Fibroblast of lung (primary cell): Measurements from ENCODE around the gene CDH26. TPM values are rescaled to one million over a fixed set of nuclear protein-coding genes. Genes with fewer than 3 reads are reported as not detected.
A peak's percentile ranks its signal among the peaks of the same experiment; 100 is the strongest.

Source experiments
- DNase-seq, 2 donors: peaks; one replicate each; pipeline versions ENCODE4 v3.0.0 to v3.0.0-alpha.2; 2010; ENCODE audit warnings: low read depth in 2 of 2
- H2AFZ ChIP-seq: 2 replicates; pipeline ENCODE4 v1.5.1; 2012; ENCODE audit warnings: low read length, control low read depth, inconsistent platforms
- H3K27ac ChIP-seq: 2 replicates; pipeline ENCODE4 v1.5.1; 2011; ENCODE audit warnings: low read length, control low read depth; ENCODE audit not compliant: insufficient read depth
- H3K27me3 ChIP-seq: 2 replicates; pipeline ENCODE4 v1.5.1; 2011; ENCODE audit warnings: mild to moderate bottlenecking, low read length; ENCODE audit not compliant: control insufficient read depth, insufficient read depth
- H3K36me3 ChIP-seq: 2 replicates; pipeline ENCODE4 v1.5.1; 2011; ENCODE audit warnings: low read length; ENCODE audit not compliant: control insufficient read depth, insufficient read depth
- H3K4me1 ChIP-seq: 2 replicates; pipeline ENCODE4 v1.5.1; 2011; ENCODE audit warnings: low read length; ENCODE audit not compliant: control insufficient read depth, insufficient read depth; ENCODE audit errors: extremely low read depth
- H3K4me2 ChIP-seq: 2 replicates; pipeline ENCODE4 v1.5.1; 2011; ENCODE audit warnings: low read length, control low read depth; ENCODE audit not compliant: insufficient read depth; ENCODE audit errors: extremely low read depth
- H3K4me3 ChIP-seq, 4 experiments: fragments of 200-600 bp in 1 of 4; sonication (generic) in 1 of 4; replicated peaks in 1 of 4; 2 replicates each; pipeline ENCODE4 v1.5.1; 2011 to 2016; ENCODE audit warnings: low read length in 4 of 4, low read depth in 3 of 4, mild to moderate bottlenecking in 3 of 4, control low read depth in 2 of 4, inconsistent platforms in 1 of 4, mixed read lengths in 1 of 4; ENCODE audit not compliant: insufficient read depth in 1 of 4; ENCODE audit errors: control extremely low read depth in 1 of 4
- H3K79me2 ChIP-seq: 2 replicates; pipeline ENCODE4 v1.5.1; 2012; ENCODE audit warnings: mild to moderate bottlenecking, low read length, inconsistent platforms; ENCODE audit not compliant: control insufficient read depth, insufficient read depth
- H3K9ac ChIP-seq: 2 replicates; pipeline ENCODE4 v1.5.1; 2011; ENCODE audit warnings: mild to moderate bottlenecking, low read length, control low read depth; ENCODE audit not compliant: insufficient read depth
- H3K9me3 ChIP-seq: 2 replicates; pipeline ENCODE4 v1.5.1; 2012; ENCODE audit warnings: low read depth, low read length; ENCODE audit not compliant: control insufficient read depth, insufficient read depth
- H4K20me1 ChIP-seq: 2 replicates; pipeline ENCODE4 v1.5.1; 2011; ENCODE audit warnings: low read length; ENCODE audit not compliant: control insufficient read depth, insufficient read depth; ENCODE audit errors: extremely low read depth
- CTCF ChIP-seq, 2 donors: IDR thresholded peaks in 1 of 2; conservative IDR thresholded peaks in 1 of 2; 1 replicate in 1 of 2; 2 replicates in 1 of 2; pipeline ENCODE4 v1.5.1; 2011 to 2012; ENCODE audit warnings: low read length in 2 of 2, control low read depth in 1 of 2, inconsistent platforms in 1 of 2, low read depth in 1 of 2, mild to moderate bottlenecking in 1 of 2
- EZH2 ChIP-seq: IDR thresholded peaks from 2 replicates; pipeline ENCODE4 v1.5.1; 2012; ENCODE audit warnings: low read length, control low read depth, mild to moderate bottlenecking; ENCODE audit errors: missing control alignments
- polyA plus RNA-seq, 2 donors: library from polyadenylated mRNA; depleted of rRNA in 1 of 2; stranded (reverse) in 1 of 2; unstranded in 1 of 2; fragments of >200 nt; gene quantifications; 2 replicates each; pipeline ENCODE4 v1.2.1, GENCODE V29; 2011 to 2012; ENCODE audit warnings: missing spikeins in 1 of 2
- total RNA-seq: library from RNA; depleted of rRNA; stranded (reverse); fragments of >200 nt; gene quantifications from 2 replicates; pipeline ENCODE4 v1.2.1, GENCODE V29; 2014

CDH26 gene
- total and polyA plus RNA-seq, 2 donors (not counting 1 experiment from before 2014, with no cell fraction given), result 0.12 to 0.50 TPM

- no peaks in the 10 kb centered on the region for H3K4me1 ChIP-seq
- no peaks in the 10 kb centered on the region for H4K20me1 ChIP-seq
- no peak overlapping the region for H3K4me2 ChIP-seq
- no peaks in the 10 kb centered on the region for H3K27me3 ChIP-seq
- no peaks in the 10 kb centered on the region for H3K9me3 ChIP-seq
- H3K4me3 ChIP-seq, result no peak overlapping the region
- TF ChIP-seq EZH2, result no peak
- TF ChIP-seq CTCF (conservative IDR thresholded peaks at IDR 0.05 in 1 of 2, IDR thresholded peaks at IDR 0.05 in 1 of 2; ENCODE audit: low read depth in 1 of 2, low read length in 2 of 2), result no peak
- H3K9ac ChIP-seq, result no peak overlapping the region
- DNase-seq, result no peak
- no peak overlapping the region for H3K27ac ChIP-seq
- H2AFZ ChIP-seq, result no peak overlapping the region
- H3K79me2 ChIP-seq, result no peaks in the 10 kb centered on the region
- no peaks in the 10 kb centered on the region for H3K36me3 ChIP-seq
These were observed 41.3 kb downstream of the CDH26 start for GRCh38 chr20:59999502-59999901.

- TF ChIP-seq CTCF (conservative IDR thresholded peaks at IDR 0.05 in 1 of 2, IDR thresholded peaks at IDR 0.05 in 1 of 2; ENCODE audit: low read depth in 1 of 2, low read length in 2 of 2), result no peak
- TF ChIP-seq EZH2, result no peak
- Histone ChIP-seq H3K4me3 (no peak overlapping the region), H2AFZ (no peak overlapping the region), H3K79me2 (no peaks in the 10 kb centered on the region), H3K4me2 (no peak overlapping the region), H3K27ac (no peak overlapping the region), H3K4me1 (no peaks in the 10 kb centered on the region), H4K20me1 (no peaks in the 10 kb centered on the region), H3K9ac (no peak overlapping the region), H3K36me3 (no peaks in the 10 kb centered on the region), H3K27me3 (no peaks in the 10 kb centered on the region), H3K9me3 (no peaks in the 10 kb centered on the region)
- DNase-seq, result no peak
These were observed 42.2 kb downstream of the CDH26 start for GRCh38 chr20:60000271-60001042.

GRCh38 chr20:60001108-60001507 is 42.9 kb downstream of the CDH26 start:
- Histone ChIP-seq H3K4me3 (no peak overlapping the region), H3K27me3 (no peaks in the 10 kb centered on the region), H3K4me1 (no peaks in the 10 kb centered on the region), H4K20me1 (no peaks in the 10 kb centered on the region), H3K4me2 (no peak overlapping the region), H3K9ac (no peak overlapping the region), H3K27ac (no peak overlapping the region), H3K36me3 (no peaks in the 10 kb centered on the region), H3K79me2 (no peaks in the 10 kb centered on the region), H2AFZ (no peak overlapping the region), H3K9me3 (no peaks in the 10 kb centered on the region)
- TF ChIP-seq EZH2 (no peak), CTCF (conservative IDR thresholded peaks at IDR 0.05 in 1 of 2, IDR thresholded peaks at IDR 0.05 in 1 of 2; ENCODE audit: low read depth in 1 of 2, low read length in 2 of 2) (no peak)
- DNase-seq, result peak in 1 of 2 donors; percentile 13
